ENCODE measurements around the gene HNRNPA0. TPM values are rescaled to one million over a fixed set of nuclear protein-coding genes. Genes with fewer than 3 reads are reported as not detected.

The HNRNPA0 gene
- total and polyA plus RNA-seq, 12 donors, result 8.9 to 45.5 (median 18.0) TPM

DNA sequence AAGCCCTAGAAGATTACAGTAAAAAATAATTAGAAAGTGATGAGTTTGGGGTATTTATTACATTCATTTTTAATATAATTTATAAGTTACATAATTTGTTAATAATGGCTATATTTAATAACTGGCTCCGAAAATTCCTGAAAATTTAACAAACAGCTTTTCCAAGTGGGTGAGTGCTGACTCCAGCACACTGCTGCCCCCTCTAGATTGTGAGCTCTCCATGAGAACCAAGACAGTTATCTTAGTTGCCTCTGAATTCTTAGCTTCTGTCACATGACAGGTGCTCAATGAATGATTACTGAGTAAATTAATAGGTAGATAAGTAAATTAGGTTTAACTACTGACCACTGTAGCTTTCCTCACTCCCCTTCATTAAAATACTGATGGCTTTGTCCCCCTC, 26.1 kb downstream of the HNRNPA0 start:
- Histone ChIP-seq H3K36me3 (replicated peaks in 1 of 2) (no peaks in the 10 kb centered on the region), H3K4me1 (replicated peaks in 1 of 2) (peaks cover 0 to 19% of the 10 kb centered on the region in 2 donors), H3K27me3 (no peaks in the 10 kb centered on the region), H3K4me3 (no peak overlapping the region), H3K9me3 (replicated peaks in 1 of 3) (peaks cover 0 to 6% (median 0%) of the 10 kb centered on the region in 3 donors), H3K27ac (no peak overlapping the region)
- TF ChIP-seq, protein P1, sequence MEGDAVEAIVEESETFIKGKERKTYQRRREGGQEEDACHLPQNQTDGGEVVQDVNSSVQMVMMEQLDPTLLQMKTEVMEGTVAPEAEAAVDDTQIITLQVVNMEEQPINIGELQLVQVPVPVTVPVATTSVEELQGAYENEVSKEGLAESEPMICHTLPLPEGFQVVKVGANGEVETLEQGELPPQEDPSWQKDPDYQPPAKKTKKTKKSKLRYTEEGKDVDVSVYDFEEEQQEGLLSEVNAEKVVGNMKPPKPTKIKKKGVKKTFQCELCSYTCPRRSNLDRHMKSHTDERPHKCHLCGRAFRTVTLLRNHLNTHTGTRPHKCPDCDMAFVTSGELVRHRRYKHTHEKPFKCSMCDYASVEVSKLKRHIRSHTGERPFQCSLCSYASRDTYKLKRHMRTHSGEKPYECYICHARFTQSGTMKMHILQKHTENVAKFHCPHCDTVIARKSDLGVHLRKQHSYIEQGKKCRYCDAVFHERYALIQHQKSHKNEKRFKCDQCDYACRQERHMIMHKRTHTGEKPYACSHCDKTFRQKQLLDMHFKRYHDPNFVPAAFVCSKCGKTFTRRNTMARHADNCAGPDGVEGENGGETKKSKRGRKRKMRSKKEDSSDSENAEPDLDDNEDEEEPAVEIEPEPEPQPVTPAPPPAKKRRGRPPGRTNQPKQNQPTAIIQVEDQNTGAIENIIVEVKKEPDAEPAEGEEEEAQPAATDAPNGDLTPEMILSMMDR (IDR thresholded peaks at IDR 0.05), result no peak
- TF ChIP-seq POLR2A (IDR thresholded peaks at IDR 0.05), result no peak
- intact Hi-C loops (cut with DNase I), result no loop called here
- 86 to 96% (median 90%) methylated on average over 1 of the region's 1 CpG for WGBS, 4 donors
- DNase-seq, result no peak

DNA sequence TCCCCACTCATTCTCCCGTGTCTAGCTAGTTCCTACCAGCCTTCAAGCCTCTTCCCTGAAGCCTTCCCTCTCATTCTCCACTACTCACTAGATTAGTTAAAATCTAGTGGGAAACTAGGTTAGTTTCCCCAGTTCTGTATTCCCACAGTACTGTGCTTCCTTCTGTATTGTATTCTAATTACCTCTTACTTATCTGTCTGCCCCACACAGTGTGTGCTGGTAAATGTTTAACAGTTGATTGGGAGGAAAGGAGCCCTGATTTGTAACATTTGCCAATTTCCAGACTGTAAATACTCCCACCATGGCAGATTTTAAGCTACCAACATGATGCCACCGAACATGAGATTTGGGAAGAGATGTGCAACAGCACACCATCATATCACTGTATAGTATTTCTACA, 26.5 kb downstream of the HNRNPA0 start:
- Histone ChIP-seq H3K4me3 (no peak overlapping the region), H3K4me1 (replicated peaks in 1 of 2) (peaks cover 0 to 14% of the 10 kb centered on the region in 2 donors), H3K36me3 (replicated peaks in 1 of 2) (no peaks in the 10 kb centered on the region), H3K9me3 (replicated peaks in 1 of 3) (peaks cover 0 to 6% (median 0%) of the 10 kb centered on the region in 3 donors), H3K27ac (no peak overlapping the region), H3K27me3 (no peaks in the 10 kb centered on the region)
- DNase-seq, result no peak
- TF ChIP-seq, protein P1 (IDR thresholded peaks at IDR 0.05), result no peak
- intact Hi-C loops (cut with DNase I), result no loop called here
- whole genome bisulfite sequencing, 4 donors, result 91 to 95% (median 94%) methylated on average over 2 of the region's 2 CpGs

DNA sequence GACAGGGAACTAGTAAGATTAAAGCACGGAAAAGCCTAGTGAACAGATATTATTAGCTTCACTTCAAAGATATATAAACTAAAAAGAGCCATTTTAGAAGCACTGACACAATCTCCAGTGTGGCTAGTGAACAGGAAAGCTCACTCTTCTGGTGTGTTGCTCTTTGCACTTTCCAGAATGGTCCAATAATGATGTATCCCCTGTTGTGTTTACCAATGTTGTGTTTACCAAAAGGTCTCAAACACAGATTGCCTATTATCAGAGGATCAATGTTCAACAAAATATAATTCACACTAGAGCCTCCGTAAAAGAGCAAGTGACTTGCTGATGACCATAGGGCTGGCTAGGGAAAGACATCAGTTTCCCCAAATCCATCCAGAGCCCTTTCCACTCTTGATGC, 29.9 kb downstream of the HNRNPA0 start:
- Histone ChIP-seq H3K36me3 (replicated peaks in 1 of 2) (no peaks in the 10 kb centered on the region), H3K4me1 (replicated peaks in 1 of 2) (no peaks in the 10 kb centered on the region), H3K27me3 (no peaks in the 10 kb centered on the region), H3K9me3 (replicated peaks in 1 of 3) (peaks cover 0 to 6% (median 0%) of the 10 kb centered on the region in 3 donors), H3K4me3 (no peak overlapping the region), H3K27ac (no peak overlapping the region)
- no peak for DNase-seq
- TF ChIP-seq, protein P1 (IDR thresholded peaks at IDR 0.05), result no peak
- no peak for TF ChIP-seq POLR2A (IDR thresholded peaks at IDR 0.05)
- WGBS, 4 donors, result 90 to 91% (median 90%) methylated on average over 2 of the region's 2 CpGs
- intact Hi-C loops (cut with DNase I), result no loop called here

DNA sequence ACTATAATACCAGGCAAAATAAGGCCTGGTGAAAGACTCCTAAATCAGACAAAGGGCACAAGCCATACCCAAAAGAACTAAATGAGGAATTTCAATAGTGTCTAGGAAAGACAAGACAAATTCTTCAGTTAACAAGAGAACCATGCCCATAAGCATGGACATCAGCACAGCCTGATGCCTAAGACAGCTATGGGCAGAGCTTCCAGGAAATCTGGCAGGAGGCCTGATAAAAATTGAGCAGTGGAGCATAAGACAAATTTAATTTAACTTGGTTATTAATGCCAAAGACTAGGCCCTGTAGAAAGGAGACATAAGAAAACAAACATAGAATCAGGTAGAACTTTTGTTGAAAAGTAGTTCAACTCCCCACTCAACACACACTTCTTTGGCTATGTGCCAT, 35.6 kb downstream of the HNRNPA0 start:
- intact Hi-C loops (cut with DNase I), result no loop called here
- TF ChIP-seq, protein P1 (IDR thresholded peaks at IDR 0.05), result no peak
- no peak for TF ChIP-seq POLR2A (IDR thresholded peaks at IDR 0.05)

More for the DNA sequence above, 35.6 kb downstream of the HNRNPA0 start:
- no peak overlapping the region for H3K4me3 ChIP-seq
- H3K9me3 ChIP-seq (replicated peaks in 1 of 3), result peaks cover 0 to 4% (median 2%) of the 10 kb centered on the region in 3 donors
- no peak overlapping the region for H3K27ac ChIP-seq
- no peaks in the 10 kb centered on the region for H3K36me3 ChIP-seq (replicated peaks in 1 of 2)
- no peak for DNase-seq
- no peaks in the 10 kb centered on the region for H3K4me1 ChIP-seq (replicated peaks in 1 of 2)
- H3K27me3 ChIP-seq, result no peaks in the 10 kb centered on the region
